NCI-H524 treated with DMSO at 0.1 percent for 48 hours (cell line): ENCODE results near the gene MEF2C.

Experiments
- DNase-seq: peaks from one replicate; lab custom pipeline; 2025; lab: John Stamatoyannopoulos, UW

The MEF2C gene

GRCh38 chr5:88826646-88827585, 56.1 kb downstream of the MEF2C start:
- DNase-seq = no peak

- no peak for DNase-seq
Measured at GRCh38 chr5:88825584-88826315, 57.2 kb downstream of the MEF2C start.

- no peak for DNase-seq
Measured at GRCh38 chr5:88824892-88825583, 57.9 kb downstream of the MEF2C start.

- no peak for DNase-seq
Measured at GRCh38 chr5:88824141-88824540, 58.8 kb downstream of the MEF2C start.

- no peak for DNase-seq
Measured at GRCh38 chr5:88823201-88823600, 59.8 kb downstream of the MEF2C start.

GRCh38 chr5:88821161-88821560, 61.8 kb downstream of the MEF2C start:
- DNase-seq = no peak

GRCh38 chr5:88820581-88820980, 62.4 kb downstream of the MEF2C start:
- DNase-seq = no peak

GRCh38 chr5:88819301-88819999, 63.5 kb downstream of the MEF2C start:
- no peak for DNase-seq

- DNase-seq = no peak
Measured at GRCh38 chr5:88818296-88818695, 64.7 kb downstream of the MEF2C start.

- DNase-seq = no peak
Measured at GRCh38 chr5:88816195-88816594, 66.8 kb downstream of the MEF2C start.

- no peak for DNase-seq
Measured at GRCh38 chr5:88815050-88815789, 67.8 kb downstream of the MEF2C start.

- peak; percentile 34 for DNase-seq
Measured at GRCh38 chr5:88813805-88814575, 69.0 kb downstream of the MEF2C start.

GRCh38 chr5:88813244-88813643, 69.7 kb downstream of the MEF2C start:
- no peak for DNase-seq

- no peak for DNase-seq
Measured at GRCh38 chr5:88808153-88808552, 74.8 kb downstream of the MEF2C start.

GRCh38 chr5:88807327-88807726, 75.7 kb downstream of the MEF2C start:
- DNase-seq = no peak

GRCh38 chr5:88806338-88806737, 76.6 kb downstream of the MEF2C start:
- no peak for DNase-seq

GRCh38 chr5:88805151-88805784, 77.7 kb downstream of the MEF2C start:
- no peak for DNase-seq

- no peak for DNase-seq
Measured at GRCh38 chr5:88804444-88804843, 78.5 kb downstream of the MEF2C start.

GRCh38 chr5:88803309-88803708, 79.7 kb downstream of the MEF2C start:
- DNase-seq = no peak
